Measurements from ENCODE around the gene LBR.
"Not testable (repeated sequence)": the region's sequence is repeated elsewhere in the genome, so short reads cannot be mapped to it uniquely, and the experiment has no call there.

LBR gene

GRCh38 chr1:225386860-225387259 is 41.0 kb downstream of the LBR start:
- not testable (repeated sequence) for DNase-seq (ENCODE audit: extremely low read depth in 1 of 2, low read depth in 1 of 2)

GRCh38 chr1:225380691-225381090 is 47.1 kb downstream of the LBR start:
- DNase-seq (ENCODE audit: extremely low read depth in 1 of 2, low read depth in 1 of 2), result no peak

- DNase-seq (ENCODE audit: extremely low read depth in 1 of 2, low read depth in 1 of 2), result no peak
Observed at GRCh38 chr1:225378880-225379279, 49.0 kb downstream of the LBR start.

GRCh38 chr1:225374996-225375395 is 52.8 kb downstream of the LBR start:
- DNase-seq (ENCODE audit: extremely low read depth in 1 of 2, low read depth in 1 of 2), result no peak

GRCh38 chr1:225373155-225373554 is 54.7 kb downstream of the LBR start:
- no peak for DNase-seq (ENCODE audit: extremely low read depth in 1 of 2, low read depth in 1 of 2)

GRCh38 chr1:225371366-225372010 is 56.4 kb downstream of the LBR start:
- DNase-seq (ENCODE audit: extremely low read depth in 1 of 2, low read depth in 1 of 2), result no peak

- no peak for DNase-seq (ENCODE audit: extremely low read depth in 1 of 2, low read depth in 1 of 2)
Observed at GRCh38 chr1:225368036-225368552, 59.7 kb downstream of the LBR start.

GRCh38 chr1:225366552-225366951 is 61.3 kb downstream of the LBR start:
- no peak for DNase-seq (ENCODE audit: extremely low read depth in 1 of 2, low read depth in 1 of 2)

- DNase-seq (ENCODE audit: extremely low read depth in 1 of 2, low read depth in 1 of 2), result no peak
Observed at GRCh38 chr1:225366018-225366417, 61.8 kb downstream of the LBR start.

- DNase-seq (ENCODE audit: extremely low read depth in 1 of 2, low read depth in 1 of 2), result no peak
Observed at GRCh38 chr1:225364439-225364838, 63.4 kb downstream of the LBR start.

- DNase-seq (ENCODE audit: extremely low read depth in 1 of 2, low read depth in 1 of 2), result no peak
Observed at GRCh38 chr1:225362805-225363204, 65.0 kb downstream of the LBR start.

- DNase-seq (ENCODE audit: extremely low read depth in 1 of 2, low read depth in 1 of 2), result no peak
Observed at GRCh38 chr1:225361176-225361575, 66.7 kb downstream of the LBR start.

GRCh38 chr1:225360119-225360518 is 67.7 kb downstream of the LBR start:
- no peak for DNase-seq (ENCODE audit: extremely low read depth in 1 of 2, low read depth in 1 of 2)

- DNase-seq (ENCODE audit: extremely low read depth in 1 of 2, low read depth in 1 of 2), result no peak
Observed at GRCh38 chr1:225355863-225356262, 72.0 kb downstream of the LBR start.

GRCh38 chr1:225354906-225355305 is 72.9 kb downstream of the LBR start:
- no peak for DNase-seq (ENCODE audit: extremely low read depth in 1 of 2, low read depth in 1 of 2)

Measured in activated CD8-positive, alpha-beta memory T cell treated with anti-CD3 and anti-CD28 coated beads for 1 hour (primary cell).